Suprapubic skin (tissue), 4 donors: Measurements from ENCODE around the gene NRXN3.

ENCODE experiments used
- POLR2A ChIP-seq, 2 donors: fragments of 450-650 bp; IDR thresholded peaks; one replicate each; pipeline ENCODE4 v1.6.1; 2017; ENCODE audit warnings: antibody characterized with exemption in 2 of 2, mild to moderate bottlenecking in 2 of 2, moderate library complexity in 2 of 2
- POLR2AphosphoS5 ChIP-seq, 3 donors: sonication (generic); formaldehyde crosslinking; IDR thresholded peaks; one replicate each; pipeline ENCODE4 v1.6.1; 2017; ENCODE audit warnings: antibody characterized with exemption in 3 of 3

DNA sequence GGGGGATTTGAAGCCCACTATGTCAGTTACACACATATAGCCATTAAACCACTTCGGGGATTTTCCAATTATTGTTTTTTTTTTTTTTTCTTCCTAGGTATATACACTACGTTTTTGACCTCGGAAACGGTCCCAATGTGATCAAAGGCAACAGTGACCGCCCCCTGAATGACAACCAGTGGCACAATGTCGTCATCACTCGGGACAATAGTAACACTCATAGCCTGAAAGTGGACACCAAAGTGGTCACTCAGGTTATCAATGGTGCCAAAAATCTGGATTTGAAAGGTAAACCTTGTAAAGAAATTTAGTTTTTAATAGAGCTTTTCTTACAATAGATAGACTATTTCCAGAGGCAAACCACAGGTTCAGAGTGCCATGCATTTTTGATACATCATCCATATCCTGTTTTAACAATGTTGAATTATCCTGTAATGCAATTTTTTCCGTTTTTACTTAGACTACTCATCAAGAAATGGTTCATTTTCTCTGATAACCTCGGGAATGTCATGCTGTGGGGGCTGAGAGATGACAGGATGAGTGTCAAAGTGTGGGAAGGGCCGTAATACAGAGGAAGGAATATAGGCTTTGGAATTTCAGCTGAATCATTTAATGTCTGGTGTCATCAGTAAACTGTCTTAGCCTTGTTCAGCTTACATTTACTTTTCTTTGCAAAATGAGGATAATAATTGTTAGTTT is 797.1 kb downstream of the NRXN3 start:
- TF ChIP-seq POLR2A (IDR thresholded peaks at IDR 0.05), result no peak
- TF ChIP-seq POLR2AphosphoS5 (IDR thresholded peaks at IDR 0.05), result no peak
